ENCODE results near the gene SSBP3. TPM values are rescaled to one million over a fixed set of nuclear protein-coding genes. Genes with fewer than 3 reads are reported as not detected.

The SSBP3 gene
- total RNA-seq, 1 experiment from 2014 or later, result 115 TPM

DNA sequence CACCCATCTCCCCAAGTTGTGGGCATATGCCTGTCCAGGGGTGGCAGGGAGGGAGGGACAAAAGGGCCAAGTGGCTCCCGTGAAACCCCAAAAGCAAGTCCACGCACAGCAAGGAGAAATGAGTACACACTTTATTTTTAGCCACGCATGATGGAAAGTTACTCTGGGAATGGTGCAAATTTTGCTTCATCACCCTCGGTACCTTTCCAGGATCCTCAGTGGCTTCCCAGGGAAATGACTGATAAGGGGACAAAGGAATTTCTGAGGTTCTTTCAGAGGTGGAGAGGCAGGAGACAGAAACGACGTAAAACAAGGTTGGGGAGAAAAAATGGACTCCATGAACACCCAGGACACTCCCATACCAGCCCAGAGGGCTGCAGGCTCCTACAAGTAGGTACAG lies 65.8 kb downstream of the SSBP3 start:
- H3K27me3 Mint-ChIP-seq (ENCODE audit: low read depth), result no peaks in the 10 kb centered on the region; the same call in 1 of the 2 replicates
- H3K36me3 Mint-ChIP-seq, result peaks cover 2% of the 10 kb centered on the region; the same call in 1 of the 2 replicates
- ChIA-PET CTCF (interaction anchor here (0.8 to 1.3 kb wide), 2 partner anchors 15 to 17 kb away, joined by 3 read pairs; no protein-coding TSS in a partner anchor), POLR2A (no interaction called here)
- ATAC-seq (no peak), DNase-seq (ENCODE audit: low spot score) (no peak)
- no peaks in the 10 kb centered on the region for H3K9me3 Mint-ChIP-seq
- TF ChIP-seq ZNF423 (CRISPR knock-in tag; IDR thresholded peaks at IDR 0.05) (no peak), ZSCAN18 (CRISPR knock-in tag; IDR thresholded peaks at IDR 0.05) (no peak), ELF4 (CRISPR knock-in tag; IDR thresholded peaks at IDR 0.05; ENCODE audit: low read depth) (no peak), FOXJ3 (CRISPR knock-in tag; IDR thresholded peaks at IDR 0.05; ENCODE audit: borderline replicate concordance) (no peak), SP1 (CRISPR knock-in tag; conservative IDR thresholded peaks at IDR 0.05) (no peak), ZNF416 (CRISPR knock-in tag; IDR thresholded peaks at IDR 0.05) (no peak)
- H3K4me1 Mint-ChIP-seq, result peaks cover 90% of the 10 kb centered on the region
- no peak overlapping the region for H3K4me3 Mint-ChIP-seq
- H3K27ac Mint-ChIP-seq, result peak overlapping the region; percentile 67; the same call in 1 of the 2 replicates

- TF ChIP-seq ZBTB21 (CRISPR knock-in tag; IDR thresholded peaks at IDR 0.05; ENCODE audit: borderline replicate concordance) (no peak), OVOL2 (CRISPR knock-in tag; IDR thresholded peaks at IDR 0.05; ENCODE audit: borderline replicate concordance) (no peak), NR1H2 (CRISPR knock-in tag; IDR thresholded peaks at IDR 0.05) (no peak), CDX4 (CRISPR knock-in tag; IDR thresholded peaks at IDR 0.05; ENCODE audit: borderline replicate concordance) (no peak), NFATC4 (CRISPR knock-in tag; IDR thresholded peaks at IDR 0.05) (no peak), ETV6 (CRISPR knock-in tag; IDR thresholded peaks at IDR 0.05) (no peak), JUN (CRISPR knock-in tag; IDR thresholded peaks at IDR 0.05) (no peak)
- CTCF ChIA-PET, result interaction anchor here (0.6 to 1.4 kb wide), 3 partner anchors 16 to 257 kb away, joined by 3 read pairs; no protein-coding TSS in a partner anchor
- no peaks in the 10 kb centered on the region; the same call in 1 of the 2 replicates for H3K27me3 Mint-ChIP-seq (ENCODE audit: low read depth)
- ATAC-seq (no peak), DNase-seq (ENCODE audit: low spot score) (no peak)
- H3K4me1 Mint-ChIP-seq, result peaks cover 90% of the 10 kb centered on the region
- H3K9me3 Mint-ChIP-seq, result no peaks in the 10 kb centered on the region
- peak overlapping the region; percentile 90 for H3K27ac Mint-ChIP-seq
- H3K4me3 Mint-ChIP-seq, result no peak overlapping the region
- POLR2A ChIA-PET, result interaction anchor here (0.9 kb wide), 1 partner anchor 26 kb away, joined by 5 read pairs; no protein-coding TSS in a partner anchor
- 0 out of 2 replicates have a peak, but pooled peaks cover 2% of the 10 kb centered on the region for H3K36me3 Mint-ChIP-seq
These were observed 67.1 kb downstream of the SSBP3 start for GRCh38 chr1:54339126-54339525.

DNA sequence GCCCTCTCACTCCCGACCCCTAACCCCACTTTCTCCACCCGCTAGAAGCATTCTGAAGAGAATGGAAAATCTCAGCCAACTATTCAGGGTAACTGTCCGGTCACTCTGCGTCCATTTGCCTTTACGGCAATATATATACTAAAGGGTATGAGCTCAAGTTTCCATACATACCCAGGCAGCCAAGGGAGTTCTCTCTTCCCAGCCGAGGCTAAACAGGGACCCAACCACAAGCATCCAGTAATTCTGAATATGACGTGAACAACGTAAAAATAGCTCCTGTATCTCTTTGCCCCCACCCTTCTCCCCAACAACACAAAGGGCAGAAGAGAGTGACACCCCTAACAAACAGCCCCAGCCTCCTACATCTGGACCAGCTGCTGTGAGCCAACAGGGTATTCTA lies 67.7 kb downstream of the SSBP3 start:
- no peak for ATAC-seq
- Mint-ChIP-seq H3K36me3 (0 out of 2 replicates have a peak, but pooled peaks cover 2% of the 10 kb centered on the region), H3K4me1 (peaks cover 88% of the 10 kb centered on the region), H3K4me3 (no peak overlapping the region), H3K27me3 (ENCODE audit: low read depth) (no peaks in the 10 kb centered on the region; the same call in 1 of the 2 replicates), H3K9me3 (no peaks in the 10 kb centered on the region), H3K27ac (peak overlapping the region; percentile 50; the same call in 1 of the 2 replicates)
- POLR2A ChIA-PET, result interaction anchor here (0.9 kb wide), 1 partner anchor 25 kb away, joined by 5 read pairs; no protein-coding TSS in a partner anchor
- CTCF ChIA-PET, result interaction anchor here (0.6 to 1.4 kb wide), 2 partner anchors 26 to 257 kb away, joined by 3 read pairs; no protein-coding TSS in a partner anchor
- TF ChIP-seq FOXP1 (CRISPR knock-in tag; IDR thresholded peaks at IDR 0.05; ENCODE audit: borderline replicate concordance) (no peak), GRHL2 (CRISPR knock-in tag; IDR thresholded peaks at IDR 0.05; ENCODE audit: insufficient replicate concordance, severe bottlenecking) (no peak), NR1H2 (CRISPR knock-in tag; IDR thresholded peaks at IDR 0.05) (no peak)
- DNase-seq (ENCODE audit: low spot score), result no peak

GRCh38 chr1:54337928-54338327 lies 68.3 kb downstream of the SSBP3 start:
- ATAC-seq, result no peak
- peaks cover 88% of the 10 kb centered on the region for H3K4me1 Mint-ChIP-seq
- H3K4me3 Mint-ChIP-seq, result no peak overlapping the region
- DNase-seq (ENCODE audit: low spot score), result no peak
- H3K36me3 Mint-ChIP-seq, result 0 out of 2 replicates have a peak, but pooled peaks cover 2% of the 10 kb centered on the region
- H3K9me3 Mint-ChIP-seq, result no peaks in the 10 kb centered on the region
- no peaks in the 10 kb centered on the region; the same call in 1 of the 2 replicates for H3K27me3 Mint-ChIP-seq (ENCODE audit: low read depth)
- peak overlapping the region; percentile 50; the same call in 1 of the 2 replicates for H3K27ac Mint-ChIP-seq
- ChIA-PET CTCF (interaction anchor here (1.4 kb wide), 1 partner anchor 256 kb away, joined by 3 read pairs; no protein-coding TSS in a partner anchor), POLR2A (interaction anchor here (0.5 kb wide), 1 partner anchor 173 kb away, joined by 3 read pairs; no protein-coding TSS in a partner anchor)
- TF ChIP-seq E2F4 (CRISPR knock-in tag; IDR thresholded peaks at IDR 0.05; ENCODE audit: borderline replicate concordance, low read depth), result no peak
- no peak for TF ChIP-seq TP53 (CRISPR knock-in tag; IDR thresholded peaks at IDR 0.05)
- no peak for TF ChIP-seq CBFB (CRISPR knock-in tag; IDR thresholded peaks at IDR 0.05; ENCODE audit: low read depth)
- TF ChIP-seq, protein P1, sequence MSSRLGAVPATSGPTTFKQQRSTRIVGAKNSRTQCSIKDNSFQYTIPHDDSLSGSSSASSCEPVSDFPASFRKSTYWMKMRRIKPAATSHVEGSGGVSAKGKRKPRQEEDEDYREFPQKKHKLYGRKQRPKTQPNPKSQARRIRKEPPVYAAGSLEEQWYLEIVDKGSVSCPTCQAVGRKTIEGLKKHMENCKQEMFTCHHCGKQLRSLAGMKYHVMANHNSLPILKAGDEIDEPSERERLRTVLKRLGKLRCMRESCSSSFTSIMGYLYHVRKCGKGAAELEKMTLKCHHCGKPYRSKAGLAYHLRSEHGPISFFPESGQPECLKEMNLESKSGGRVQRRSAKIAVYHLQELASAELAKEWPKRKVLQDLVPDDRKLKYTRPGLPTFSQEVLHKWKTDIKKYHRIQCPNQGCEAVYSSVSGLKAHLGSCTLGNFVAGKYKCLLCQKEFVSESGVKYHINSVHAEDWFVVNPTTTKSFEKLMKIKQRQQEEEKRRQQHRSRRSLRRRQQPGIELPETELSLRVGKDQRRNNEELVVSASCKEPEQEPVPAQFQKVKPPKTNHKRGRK (CRISPR knock-in tag; IDR thresholded peaks at IDR 0.05; ENCODE audit: borderline replicate concordance), result no peak
- TF ChIP-seq ESRRA (CRISPR knock-in tag; IDR thresholded peaks at IDR 0.05; ENCODE audit: borderline replicate concordance), result no peak
- TF ChIP-seq PRRX2 (CRISPR knock-in tag; IDR thresholded peaks at IDR 0.05), result no peak
- TF ChIP-seq FOXJ3 (CRISPR knock-in tag; IDR thresholded peaks at IDR 0.05; ENCODE audit: borderline replicate concordance), result no peak
- TF ChIP-seq E2F5 (CRISPR knock-in tag; IDR thresholded peaks at IDR 0.05), result no peak
- no peak for TF ChIP-seq JAZF1 (CRISPR knock-in tag; IDR thresholded peaks at IDR 0.05)
- no peak for TF ChIP-seq TEAD1 (CRISPR knock-in tag; IDR thresholded peaks at IDR 0.05)

Measured in WTC11 (cell line).